GM21528 (cell line): ENCODE measurements around the gene KIFC3.
"Not testable (repeated sequence)": the region's sequence is repeated elsewhere in the genome, so short reads cannot be mapped to it uniquely, and the experiment has no call there.

Source experiments
- ATAC-seq: cut with Tn5 transposase; IDR thresholded peaks from one replicate; pipeline ENCODE4 v1.9.1; 2021; ENCODE audit warnings: mild to moderate bottlenecking, moderate library complexity; ENCODE audit not compliant: unreplicated experiment, low FRiP score

KIFC3 gene

DNA sequence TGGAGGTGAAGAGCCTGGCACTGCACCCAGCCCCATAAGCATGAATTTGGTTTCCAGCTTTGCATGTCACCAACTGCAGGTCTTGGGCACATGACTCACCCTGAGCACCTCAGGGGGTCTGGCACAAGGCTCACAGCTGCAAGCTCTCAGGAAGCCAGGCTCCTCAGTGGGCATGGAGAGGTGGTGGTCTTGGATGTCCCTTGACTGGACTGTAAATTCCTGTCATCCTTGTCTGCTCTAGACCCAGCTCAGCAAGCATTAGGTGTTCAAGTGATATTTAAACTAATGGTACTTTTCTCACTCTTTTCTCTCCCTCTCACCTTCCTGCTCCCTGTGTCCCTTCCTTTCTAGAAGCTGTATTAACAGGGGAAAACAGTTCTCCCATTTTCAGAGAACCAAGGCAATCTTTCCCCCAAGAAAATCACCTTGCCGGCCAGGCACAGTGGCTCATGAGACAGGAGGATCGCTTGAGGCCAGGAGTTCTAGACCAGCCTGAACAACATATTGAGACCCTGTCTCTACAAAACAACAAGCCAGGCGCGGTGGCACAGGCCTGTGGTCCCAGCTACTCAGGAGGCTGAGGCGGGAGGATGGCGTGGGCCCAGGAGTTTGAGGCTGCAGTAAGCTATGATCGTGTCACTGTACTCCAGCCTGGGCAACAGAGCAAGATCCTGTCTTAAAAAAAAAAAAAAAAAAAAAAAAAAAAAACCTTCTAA is 5.1 kb upstream of the KIFC3 start:
- no peak for ATAC-seq

DNA sequence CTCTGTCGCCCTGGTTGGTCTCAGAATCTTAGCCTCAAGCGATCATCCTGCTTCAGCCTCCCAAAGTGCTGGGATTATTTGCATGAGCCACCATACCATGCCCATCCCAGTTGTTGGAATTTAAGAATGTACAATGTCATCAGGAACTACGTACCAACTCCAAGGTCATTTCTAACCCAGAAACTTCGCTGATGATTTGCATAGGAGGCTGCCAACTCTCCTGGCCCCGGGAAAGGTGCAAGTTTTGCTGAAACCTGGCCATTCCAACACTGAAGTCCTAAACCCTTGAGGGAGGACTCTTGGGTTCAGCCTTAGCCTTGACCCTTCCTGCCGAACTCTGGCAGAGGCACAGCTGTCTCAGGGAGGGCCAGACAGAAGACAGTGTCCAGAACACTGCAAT is 2.9 kb upstream of the KIFC3 start:
- ATAC-seq = no peak

DNA sequence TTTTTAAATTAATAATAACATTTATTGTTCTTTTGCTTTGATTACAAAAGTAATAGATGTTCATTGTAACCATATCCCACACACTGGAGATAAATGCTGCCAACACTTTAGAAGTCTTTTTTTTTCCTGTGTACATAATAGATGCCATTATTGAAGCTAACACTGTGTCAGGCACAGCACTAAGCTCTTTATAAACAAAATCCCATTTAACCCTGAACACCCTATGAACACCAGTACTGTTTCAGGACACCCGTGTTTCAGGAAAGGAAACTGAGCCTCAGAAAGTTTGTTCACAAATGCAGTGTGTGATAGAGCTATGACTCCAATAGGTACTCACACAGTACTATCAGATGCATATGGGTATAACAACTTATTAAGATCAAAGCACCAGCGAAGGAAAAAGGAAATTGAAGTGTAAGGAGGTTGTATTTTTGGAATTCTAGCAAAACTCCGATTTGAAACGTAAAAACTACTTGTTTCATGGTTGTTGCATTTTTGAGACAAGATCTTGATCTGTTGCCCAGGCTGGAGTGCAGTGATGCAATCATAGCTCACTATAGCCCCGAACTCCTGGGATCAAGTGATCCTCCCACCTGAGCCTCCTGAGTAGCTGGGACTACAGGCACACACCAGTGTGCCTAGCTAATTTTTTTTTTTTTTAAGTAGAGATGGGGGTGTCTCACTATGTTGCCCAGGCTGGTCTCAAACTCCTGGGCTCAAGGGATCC is 2.0 kb upstream of the KIFC3 start:
- ATAC-seq = no peak

DNA sequence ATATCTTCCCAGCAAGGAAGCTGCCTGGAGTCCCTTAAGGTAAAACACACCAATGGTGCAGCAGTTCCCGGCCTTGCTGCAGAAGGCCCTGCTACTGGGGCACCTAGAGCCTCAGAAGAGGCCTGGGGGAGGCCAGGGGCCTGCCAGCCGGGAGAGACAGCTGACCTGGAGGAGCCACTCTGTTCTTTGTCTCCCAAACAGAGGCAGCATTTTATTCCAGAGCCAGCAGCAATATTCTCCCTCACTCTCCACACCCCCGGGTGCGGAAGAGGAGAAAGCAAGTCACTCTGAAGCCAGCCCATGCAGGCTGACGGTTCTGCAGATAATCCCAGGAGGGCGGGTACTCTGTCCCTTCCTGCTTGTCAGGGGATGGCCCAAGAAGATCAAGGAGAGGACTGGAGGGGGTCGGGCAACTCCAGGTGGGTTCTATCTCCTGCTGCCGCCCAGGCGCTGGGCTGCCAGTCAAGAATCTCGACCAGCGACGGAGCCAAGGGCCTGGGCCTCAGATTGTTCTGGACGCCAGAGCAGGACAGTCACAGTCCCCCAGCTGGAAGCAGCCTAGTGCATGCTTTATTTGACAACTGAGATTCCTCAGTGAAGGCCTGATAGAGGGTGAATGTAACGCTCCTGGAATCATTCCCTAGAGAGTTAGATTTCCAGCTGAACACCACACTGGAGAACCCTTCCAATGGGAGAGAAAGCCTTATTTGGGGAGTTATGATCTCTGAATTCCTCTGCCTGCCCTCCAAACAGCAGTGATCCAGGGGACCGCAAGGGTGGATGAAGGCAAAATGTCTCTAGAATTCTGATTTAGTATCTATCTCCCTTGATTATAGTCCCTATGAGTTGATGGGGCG is 1.1 kb upstream of the KIFC3 start:
- ATAC-seq = no peak

DNA sequence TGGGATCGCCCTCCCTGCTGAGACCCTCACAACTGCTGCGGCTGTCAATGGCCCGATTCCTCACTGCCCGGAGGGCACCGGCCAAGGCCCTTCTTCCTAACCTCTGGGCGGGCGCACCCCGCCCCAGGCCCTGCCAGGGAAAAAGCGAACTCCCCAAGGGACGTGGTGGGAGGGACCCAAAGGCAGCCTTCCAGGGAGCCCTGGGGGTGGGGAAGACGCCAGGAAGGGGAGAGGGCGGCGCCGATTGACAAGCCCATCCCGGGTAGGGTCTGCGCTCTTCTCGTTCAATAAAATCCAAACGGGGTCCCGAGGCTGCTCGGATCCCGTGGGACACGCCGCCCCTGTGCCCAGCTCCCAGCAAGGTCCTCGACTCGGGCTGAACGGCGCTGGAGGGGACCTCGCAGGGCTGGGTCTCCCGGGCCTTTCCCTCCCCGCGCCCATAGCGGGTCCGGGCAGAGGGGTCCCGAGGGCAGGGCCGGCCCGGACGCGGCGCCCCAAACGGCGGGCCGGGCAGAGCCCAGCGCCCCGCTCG is 416 bp downstream of the KIFC3 start:
- no peak for ATAC-seq

DNA sequence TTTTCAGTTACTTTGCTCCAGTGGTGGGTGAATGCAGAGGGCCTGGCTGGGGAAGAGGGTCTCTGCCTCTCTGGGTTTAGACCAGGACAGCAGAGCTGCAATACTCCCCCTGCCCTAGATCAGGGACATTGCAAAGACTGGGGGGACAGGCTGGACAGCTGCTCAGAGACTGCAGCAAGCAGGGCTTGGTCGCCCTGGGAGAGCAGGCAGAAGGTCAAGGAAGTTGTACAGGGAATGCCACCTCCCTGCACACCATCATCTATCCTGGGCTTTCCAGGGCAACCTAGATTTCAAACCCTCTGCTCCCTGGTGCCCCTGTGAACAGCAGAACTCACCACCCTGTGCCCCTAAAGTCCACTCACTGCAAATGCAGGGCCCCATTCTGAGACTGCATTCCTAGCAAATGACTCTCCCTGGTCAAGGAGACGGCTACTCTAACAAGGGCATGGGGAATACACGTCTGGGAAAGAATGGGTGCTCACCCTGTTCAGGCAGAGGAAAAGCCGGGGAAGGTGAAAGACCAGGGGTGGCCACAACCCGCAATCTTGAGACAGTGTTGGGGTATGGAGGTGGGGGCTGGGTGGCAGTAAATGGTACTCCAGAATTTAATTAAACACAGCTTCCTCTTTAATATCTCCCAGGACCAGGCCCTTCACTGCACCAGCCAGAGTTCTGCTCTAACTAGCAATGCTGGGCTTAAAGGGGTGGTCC is 1.0 kb downstream of the KIFC3 start:
- no peak for ATAC-seq

DNA sequence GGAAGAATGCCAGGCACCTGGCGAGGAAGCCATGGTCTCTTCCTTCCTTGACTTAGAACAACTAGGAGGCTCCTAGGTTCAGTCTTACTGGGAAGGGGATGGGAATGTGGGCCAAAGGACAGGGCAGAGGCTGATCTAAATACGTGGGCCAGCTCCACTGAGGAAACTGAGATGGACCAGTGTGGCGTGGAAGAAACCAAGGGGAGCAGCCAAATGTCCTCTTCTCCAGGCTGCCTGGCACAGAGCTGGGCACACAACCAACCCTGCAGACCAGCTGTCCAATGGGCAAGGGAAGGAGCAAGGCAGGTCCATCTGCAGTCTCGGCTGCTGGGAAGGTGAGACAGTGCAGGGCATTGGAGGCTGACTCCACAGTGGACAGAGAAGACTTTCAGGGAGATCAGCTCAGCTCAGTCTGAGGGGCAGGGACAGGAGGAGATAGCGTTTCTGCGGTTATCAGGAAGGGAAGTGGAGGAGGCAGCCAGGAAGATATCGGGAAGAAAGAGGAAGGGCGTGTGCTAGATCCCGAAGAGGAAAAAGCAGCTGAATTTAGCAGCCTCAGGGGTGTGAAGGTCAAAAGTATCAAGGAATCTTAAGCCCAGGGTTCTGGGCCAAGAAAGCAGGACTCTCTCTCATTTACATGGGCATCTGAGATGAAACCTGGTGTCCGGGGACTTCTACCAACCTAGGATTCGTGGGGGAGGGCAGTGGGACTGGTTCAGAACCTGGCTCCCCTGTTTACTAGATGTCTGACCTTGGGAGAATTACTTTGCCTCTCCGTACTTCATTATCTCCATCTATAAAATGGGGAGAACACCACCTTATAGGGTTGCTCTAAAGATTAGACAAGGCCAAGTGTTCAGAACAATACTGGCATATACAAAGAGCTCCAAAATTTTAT is 1.8 kb downstream of the KIFC3 start:
- no peak for ATAC-seq

DNA sequence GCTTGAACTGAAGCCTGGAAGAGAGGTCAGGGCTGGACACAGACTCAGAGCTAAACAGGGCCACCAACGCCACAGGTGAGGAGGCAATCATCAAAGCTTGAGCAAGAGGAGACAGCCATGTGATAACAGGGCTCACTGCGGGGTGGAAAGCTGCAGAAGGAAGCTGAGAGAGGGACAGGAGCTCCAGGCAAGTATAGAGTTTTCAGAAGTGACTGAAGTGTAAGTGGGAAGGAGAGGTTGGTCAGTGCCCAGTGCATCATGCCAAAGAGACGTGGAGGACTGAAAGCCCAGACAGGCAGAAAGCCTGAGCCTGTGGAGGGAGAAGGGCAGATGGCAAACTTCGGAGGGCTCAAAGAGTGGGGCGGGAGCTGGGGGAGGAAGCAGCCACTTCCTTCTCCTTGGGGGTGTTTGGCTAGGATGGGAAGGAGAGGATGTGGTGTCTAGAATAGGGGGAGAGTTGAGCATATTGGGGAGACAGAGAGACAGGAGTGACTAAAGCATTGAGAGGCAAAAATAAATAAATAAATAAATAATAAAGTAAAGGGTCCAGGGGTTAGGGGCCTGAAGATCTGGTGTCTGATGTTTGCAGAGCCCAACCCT is 2.6 kb downstream of the KIFC3 start:
- ATAC-seq = no peak

DNA sequence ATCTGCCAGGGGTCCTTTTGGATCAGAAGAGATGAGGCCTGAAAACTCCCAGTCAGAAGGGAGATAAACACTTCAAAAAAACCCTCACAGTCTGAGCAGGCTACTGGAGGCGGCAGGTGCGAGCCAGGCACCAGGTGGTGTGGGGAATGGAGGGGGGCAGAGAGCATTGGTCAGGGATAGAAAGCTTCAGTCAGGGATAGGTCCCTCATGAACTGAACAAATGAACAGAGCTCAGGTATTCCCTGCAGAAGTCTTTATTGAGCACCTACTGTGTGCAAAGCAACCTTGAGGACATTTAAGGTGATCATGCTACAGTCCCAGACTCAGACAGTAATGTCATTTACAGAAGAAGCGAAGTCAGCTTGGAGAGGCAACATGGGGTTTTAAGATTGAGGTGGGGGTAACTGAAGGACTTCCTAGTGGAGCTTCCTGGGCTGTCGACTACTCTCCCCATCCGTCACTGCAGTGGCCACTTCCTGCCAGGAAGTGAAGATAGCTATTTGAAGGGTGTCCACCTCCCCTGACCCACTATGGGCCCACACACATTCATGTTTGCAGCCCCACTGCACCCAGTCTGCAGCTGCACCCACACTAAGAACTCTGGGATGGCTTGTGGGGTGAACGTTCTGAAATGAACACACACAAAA is 3.2 kb downstream of the KIFC3 start:
- no peak for ATAC-seq

DNA sequence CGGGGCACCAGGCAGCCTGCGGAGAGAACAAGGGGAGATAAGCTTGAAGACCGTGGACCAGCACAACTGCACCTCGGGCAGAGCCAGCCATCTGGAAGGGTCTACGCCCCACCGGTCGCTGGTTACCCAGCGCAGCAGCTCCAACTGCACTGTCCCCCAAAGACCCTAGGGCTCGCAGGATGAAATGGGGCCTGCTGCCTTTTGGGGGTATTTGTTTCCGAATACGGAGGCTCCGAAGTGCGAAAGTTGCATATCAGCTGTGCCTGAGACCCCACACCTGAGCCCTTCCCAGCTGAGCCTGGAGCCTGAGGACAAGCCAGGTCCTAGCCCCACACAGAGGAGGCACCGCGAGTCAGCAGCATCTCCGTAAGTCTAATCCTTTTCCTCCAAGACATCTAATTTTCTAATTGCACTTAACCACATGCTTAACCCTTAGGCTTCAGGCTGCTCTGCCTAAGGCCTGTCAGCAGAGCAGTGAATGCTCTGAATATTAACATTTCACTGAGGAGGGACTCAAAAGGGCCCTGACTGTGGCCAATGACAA is 4.0 kb downstream of the KIFC3 start:
- no peak for ATAC-seq

DNA sequence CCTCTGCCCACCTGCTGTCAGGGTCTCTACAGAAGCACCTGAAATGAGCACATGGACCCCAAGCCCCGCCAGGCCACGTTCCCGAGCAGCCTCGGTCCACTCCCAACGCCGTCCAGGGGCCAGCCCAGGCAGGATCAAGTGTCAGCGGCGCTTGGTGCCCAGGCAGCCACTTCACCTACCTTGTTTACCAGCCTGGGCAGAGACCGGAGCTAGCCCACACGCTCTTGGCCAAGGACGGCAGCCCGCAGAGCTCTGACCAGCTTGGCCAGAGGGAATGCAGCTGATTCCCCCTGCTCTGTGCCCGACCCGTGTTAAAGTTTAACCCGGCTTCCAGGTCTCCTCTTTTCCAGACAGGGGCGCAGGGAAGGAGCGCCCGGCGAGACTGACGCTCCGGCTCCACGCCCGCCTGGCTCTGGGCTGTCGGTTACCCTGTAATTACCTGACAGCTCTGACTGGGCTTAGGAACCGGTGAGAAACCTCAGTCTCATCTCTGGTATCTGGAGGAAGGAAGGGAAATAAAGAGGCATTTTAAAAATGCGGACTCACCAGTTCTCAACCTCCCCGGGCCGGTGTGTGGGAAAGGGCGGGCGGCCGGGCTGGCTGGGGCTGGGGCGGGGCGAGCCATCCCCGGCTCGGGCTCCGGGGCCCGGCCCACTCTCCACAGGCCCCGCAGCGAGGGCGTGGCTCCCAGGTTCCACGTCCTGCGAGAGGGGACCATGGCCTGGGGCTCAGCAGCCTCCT is 4.6 kb downstream of the KIFC3 start:
- no peak for ATAC-seq

DNA sequence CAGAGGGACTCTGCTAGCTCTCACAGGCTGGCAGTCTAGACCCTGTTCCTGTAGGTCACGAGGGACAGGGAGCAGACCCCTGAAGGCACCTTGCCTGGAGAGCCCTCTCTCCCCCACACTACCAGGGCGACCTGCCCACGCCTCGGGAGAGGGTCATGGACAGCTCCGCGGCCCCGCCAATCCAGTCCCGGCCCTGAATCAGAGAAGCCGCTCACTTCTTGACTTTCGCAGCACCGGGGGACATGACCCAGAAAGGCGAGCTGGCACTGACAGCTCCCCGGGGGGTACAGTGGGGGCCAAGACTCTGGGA is 5.1 kb downstream of the KIFC3 start:
- ATAC-seq = no peak

DNA sequence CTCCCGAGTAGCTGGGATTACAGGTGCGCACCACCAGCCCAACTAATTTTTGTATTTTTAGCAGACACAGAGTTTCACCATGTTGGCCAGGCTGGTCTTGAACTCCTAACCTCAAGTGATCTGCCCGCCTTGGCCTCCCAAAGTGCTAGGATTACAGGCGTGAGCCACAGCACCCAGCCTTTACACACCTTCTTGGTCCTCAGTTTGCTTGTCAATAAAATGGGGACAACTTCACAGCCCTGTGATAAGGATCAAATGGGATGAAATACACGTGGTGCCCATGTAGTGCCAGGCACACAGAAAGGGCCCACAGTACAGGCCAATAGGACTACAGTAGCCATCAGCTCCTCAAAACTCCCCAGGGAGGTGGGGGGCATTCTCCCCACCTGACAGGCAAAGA is 6.3 kb downstream of the KIFC3 start:
- ATAC-seq = not testable (repeated sequence)

DNA sequence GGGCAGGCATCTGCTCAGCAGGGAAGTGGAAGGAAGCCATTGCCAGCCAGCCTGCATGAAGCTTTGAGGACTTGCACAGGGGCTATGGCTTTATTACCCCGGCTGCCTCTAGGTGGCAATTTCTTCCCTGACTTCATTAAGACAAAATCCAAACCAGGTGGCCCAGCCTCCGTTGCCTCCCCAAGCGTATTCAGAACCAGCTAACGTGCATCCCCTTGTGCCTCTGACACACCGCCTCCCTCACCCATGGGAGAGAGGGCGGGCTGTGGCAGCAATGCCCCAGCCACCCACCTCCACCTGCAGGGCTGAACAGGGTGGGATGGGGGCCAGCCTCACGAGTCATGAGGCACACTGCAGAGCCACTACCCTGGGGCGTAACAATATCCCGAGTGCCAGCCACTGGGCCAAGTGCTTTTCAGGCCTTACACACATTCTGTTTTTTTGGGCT is 6.8 kb downstream of the KIFC3 start:
- no peak for ATAC-seq

DNA sequence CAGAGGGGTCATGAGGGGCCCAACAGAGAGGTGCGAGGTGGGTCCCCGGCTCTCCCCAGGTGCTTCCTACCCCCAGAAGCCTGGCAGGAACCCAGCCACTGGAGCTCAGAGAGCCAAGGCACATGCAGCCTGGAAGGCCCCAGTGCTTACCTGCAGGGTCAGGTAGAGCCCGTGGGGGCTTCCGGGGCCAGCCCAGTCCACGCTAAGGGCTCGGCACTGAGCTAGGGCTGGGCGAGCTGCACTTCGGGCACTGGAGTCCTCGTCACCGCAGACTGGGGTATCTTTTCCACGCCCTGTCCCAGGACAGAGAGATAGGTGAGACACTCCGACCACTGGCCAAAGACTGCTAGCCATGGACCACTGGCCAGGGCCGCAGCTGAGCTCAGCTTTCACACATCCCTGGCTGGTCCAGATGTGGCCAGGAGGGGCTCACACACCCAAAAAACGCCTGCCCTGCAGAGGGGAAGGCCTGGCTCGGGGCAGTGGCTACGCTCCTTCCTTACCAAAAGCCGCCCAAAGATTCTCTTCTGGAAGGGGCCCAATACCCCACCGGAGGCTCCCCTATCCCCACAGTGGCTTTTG is 7.4 kb downstream of the KIFC3 start:
- no peak for ATAC-seq

DNA sequence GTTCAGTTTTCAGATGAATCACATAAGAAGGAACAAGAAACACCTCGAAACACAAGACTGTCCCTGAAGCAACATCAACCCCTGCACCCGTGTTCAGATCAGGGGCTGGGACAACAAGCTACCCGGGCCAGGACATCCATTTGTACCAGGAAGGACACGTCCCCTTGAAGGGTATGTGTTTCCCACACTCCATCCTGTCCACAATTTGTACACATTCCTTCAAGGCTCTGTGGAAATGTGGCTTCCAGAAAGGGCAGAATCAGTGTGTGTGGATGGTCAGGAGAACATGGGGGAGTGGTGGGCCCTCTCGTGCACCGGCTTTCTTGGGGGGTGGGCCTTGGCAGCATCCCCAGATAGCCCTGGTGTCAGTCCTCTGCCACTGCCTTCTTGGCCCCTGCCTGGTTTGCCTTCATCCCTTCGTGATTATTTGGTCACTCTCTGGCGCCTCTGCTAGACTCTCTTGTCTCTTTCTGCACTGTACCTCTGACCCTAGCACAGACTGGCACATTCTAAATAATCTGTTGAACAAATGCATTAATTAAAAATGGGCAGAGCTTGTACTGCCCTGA is 10.3 kb downstream of the KIFC3 start:
- no peak for ATAC-seq
